Duodenal mucosa (tissue), 2 donors: ENCODE results near the gene TRPV5.

ENCODE experiments used
- H3K27ac ChIP-seq: one replicate; pipeline ENCODE4 v1.7.0; 2013; ENCODE audit warnings: low read depth, low read length
- H3K27me3 ChIP-seq, 2 donors: one replicate each; pipeline ENCODE4 v1.7.0; 2013; ENCODE audit warnings: low read length in 2 of 2, control low read depth in 1 of 2; ENCODE audit not compliant: insufficient read depth in 2 of 2, control insufficient read depth in 1 of 2
- H3K36me3 ChIP-seq, 2 donors: one replicate each; pipeline ENCODE4 v1.7.0; 2013; ENCODE audit warnings: low read length in 2 of 2, control low read depth in 1 of 2; ENCODE audit not compliant: insufficient read depth in 2 of 2, control insufficient read depth in 1 of 2
- H3K4me1 ChIP-seq, 2 donors: one replicate each; pipeline ENCODE4 v1.7.0; 2013; ENCODE audit warnings: low read length in 2 of 2, control low read depth in 1 of 2; ENCODE audit not compliant: insufficient read depth in 2 of 2, control insufficient read depth in 1 of 2
- H3K4me3 ChIP-seq, 2 donors: one replicate each; pipeline ENCODE4 v1.7.0; 2013; ENCODE audit warnings: low read length in 2 of 2, low read depth in 1 of 2
- H3K9ac ChIP-seq, 2 donors: one replicate each; pipeline ENCODE4 v1.7.0; 2013; ENCODE audit warnings: low read length in 2 of 2, low read depth in 1 of 2
- H3K9me3 ChIP-seq, 2 donors: one replicate each; pipeline ENCODE4 v1.7.0; 2013; ENCODE audit warnings: low read length in 2 of 2, control low read depth in 1 of 2; ENCODE audit not compliant: control insufficient read depth in 1 of 2

The TRPV5 gene

GRCh38 chr7:142960955-142961512, 27.5 kb upstream of the TRPV5 start:
- H3K36me3 ChIP-seq = no peaks in the 10 kb centered on the region
- H3K4me1 ChIP-seq = peaks cover 6 to 13% of the 10 kb centered on the region in 2 donors
- no peaks in the 10 kb centered on the region for H3K27me3 ChIP-seq
- no peak overlapping the region for H3K9ac ChIP-seq
- no peak overlapping the region for H3K27ac ChIP-seq
- H3K9me3 ChIP-seq = no peaks in the 10 kb centered on the region
- no peak overlapping the region for H3K4me3 ChIP-seq

GRCh38 chr7:142959202-142959601, 25.7 kb upstream of the TRPV5 start:
- H3K9ac ChIP-seq = no peak overlapping the region
- peaks cover 6 to 13% of the 10 kb centered on the region in 2 donors for H3K4me1 ChIP-seq
- no peak overlapping the region for H3K27ac ChIP-seq
- H3K36me3 ChIP-seq = no peaks in the 10 kb centered on the region
- no peaks in the 10 kb centered on the region for H3K27me3 ChIP-seq
- H3K9me3 ChIP-seq = peaks cover 0 to 5% of the 10 kb centered on the region in 2 donors
- H3K4me3 ChIP-seq = no peak overlapping the region

- Histone ChIP-seq H3K4me1 (peaks cover 6 to 13% of the 10 kb centered on the region in 2 donors), H3K36me3 (no peaks in the 10 kb centered on the region), H3K27ac (no peak overlapping the region)
Observed at GRCh38 chr7:142957723-142958122, 24.2 kb upstream of the TRPV5 start.

GRCh38 chr7:142956951-142957623, 23.5 kb upstream of the TRPV5 start:
- no peaks in the 10 kb centered on the region for H3K27me3 ChIP-seq
- H3K4me1 ChIP-seq = peaks cover 6 to 13% of the 10 kb centered on the region in 2 donors
- peak overlapping the region in 1 of 2 donors; percentile 25 for H3K4me3 ChIP-seq
- H3K9ac ChIP-seq = no peak overlapping the region
- H3K36me3 ChIP-seq = no peaks in the 10 kb centered on the region
- no peak overlapping the region for H3K27ac ChIP-seq
- H3K9me3 ChIP-seq = peaks cover 0 to 5% of the 10 kb centered on the region in 2 donors

More at GRCh38 chr7:142957723-142958122, 24.2 kb upstream of the TRPV5 start:
- H3K27me3 ChIP-seq = no peaks in the 10 kb centered on the region
- peaks cover 0 to 5% of the 10 kb centered on the region in 2 donors for H3K9me3 ChIP-seq
- no peak overlapping the region for H3K9ac ChIP-seq
- H3K4me3 ChIP-seq = no peak overlapping the region

- Histone ChIP-seq H3K9me3 (peaks cover 0 to 5% of the 10 kb centered on the region in 2 donors), H3K27ac (no peak overlapping the region), H3K36me3 (no peaks in the 10 kb centered on the region), H3K27me3 (no peaks in the 10 kb centered on the region), H3K4me1 (peaks cover 6 to 13% of the 10 kb centered on the region in 2 donors), H3K9ac (no peak overlapping the region), H3K4me3 (no peak overlapping the region)
Observed at GRCh38 chr7:142954680-142955268, 21.2 kb upstream of the TRPV5 start.

GRCh38 chr7:142950235-142950634, 16.7 kb upstream of the TRPV5 start:
- no peak overlapping the region for H3K4me3 ChIP-seq
- no peak overlapping the region for H3K9ac ChIP-seq
- H3K27me3 ChIP-seq = no peaks in the 10 kb centered on the region
- H3K27ac ChIP-seq = no peak overlapping the region
- H3K9me3 ChIP-seq = peaks cover 0 to 2% of the 10 kb centered on the region in 2 donors
- no peaks in the 10 kb centered on the region for H3K36me3 ChIP-seq
- H3K4me1 ChIP-seq = no peaks in the 10 kb centered on the region

- H3K27me3 ChIP-seq = no peaks in the 10 kb centered on the region
- no peak overlapping the region for H3K27ac ChIP-seq
- no peak overlapping the region for H3K4me3 ChIP-seq
- H3K4me1 ChIP-seq = no peaks in the 10 kb centered on the region
- H3K36me3 ChIP-seq = no peaks in the 10 kb centered on the region
- H3K9me3 ChIP-seq = no peaks in the 10 kb centered on the region
- no peak overlapping the region for H3K9ac ChIP-seq
Observed at GRCh38 chr7:142948603-142949002, 15.1 kb upstream of the TRPV5 start.

GRCh38 chr7:142945001-142945400, 11.5 kb upstream of the TRPV5 start:
- Histone ChIP-seq H3K9ac (no peak overlapping the region), H3K4me1 (no peaks in the 10 kb centered on the region), H3K27ac (no peak overlapping the region), H3K4me3 (no peak overlapping the region), H3K9me3 (no peaks in the 10 kb centered on the region), H3K36me3 (no peaks in the 10 kb centered on the region), H3K27me3 (no peaks in the 10 kb centered on the region)

- Histone ChIP-seq H3K36me3 (no peaks in the 10 kb centered on the region), H3K4me3 (no peak overlapping the region), H3K4me1 (no peaks in the 10 kb centered on the region), H3K9ac (no peak overlapping the region), H3K27me3 (no peaks in the 10 kb centered on the region), H3K27ac (no peak overlapping the region), H3K9me3 (no peaks in the 10 kb centered on the region)
Observed at GRCh38 chr7:142943706-142944268, 10.2 kb upstream of the TRPV5 start.

- no peak overlapping the region for H3K4me3 ChIP-seq
- H3K9ac ChIP-seq = no peak overlapping the region
- H3K27me3 ChIP-seq = no peaks in the 10 kb centered on the region
- no peaks in the 10 kb centered on the region for H3K36me3 ChIP-seq
- no peaks in the 10 kb centered on the region for H3K4me1 ChIP-seq
- no peaks in the 10 kb centered on the region for H3K9me3 ChIP-seq
- H3K27ac ChIP-seq = no peak overlapping the region
Observed at GRCh38 chr7:142942746-142943145, 9.2 kb upstream of the TRPV5 start.
